HG02763 (cell line): Measurements from ENCODE around the gene EXD1.
A peak's percentile ranks its signal among the peaks of the same experiment; 100 is the strongest.

ENCODE experiments used
- ATAC-seq: cut with Tn5 transposase; IDR thresholded peaks from one replicate; pipeline ENCODE4 v1.9.1; 2021; ENCODE audit warnings: mild to moderate bottlenecking, moderate library complexity; ENCODE audit not compliant: unreplicated experiment

EXD1 gene

DNA sequence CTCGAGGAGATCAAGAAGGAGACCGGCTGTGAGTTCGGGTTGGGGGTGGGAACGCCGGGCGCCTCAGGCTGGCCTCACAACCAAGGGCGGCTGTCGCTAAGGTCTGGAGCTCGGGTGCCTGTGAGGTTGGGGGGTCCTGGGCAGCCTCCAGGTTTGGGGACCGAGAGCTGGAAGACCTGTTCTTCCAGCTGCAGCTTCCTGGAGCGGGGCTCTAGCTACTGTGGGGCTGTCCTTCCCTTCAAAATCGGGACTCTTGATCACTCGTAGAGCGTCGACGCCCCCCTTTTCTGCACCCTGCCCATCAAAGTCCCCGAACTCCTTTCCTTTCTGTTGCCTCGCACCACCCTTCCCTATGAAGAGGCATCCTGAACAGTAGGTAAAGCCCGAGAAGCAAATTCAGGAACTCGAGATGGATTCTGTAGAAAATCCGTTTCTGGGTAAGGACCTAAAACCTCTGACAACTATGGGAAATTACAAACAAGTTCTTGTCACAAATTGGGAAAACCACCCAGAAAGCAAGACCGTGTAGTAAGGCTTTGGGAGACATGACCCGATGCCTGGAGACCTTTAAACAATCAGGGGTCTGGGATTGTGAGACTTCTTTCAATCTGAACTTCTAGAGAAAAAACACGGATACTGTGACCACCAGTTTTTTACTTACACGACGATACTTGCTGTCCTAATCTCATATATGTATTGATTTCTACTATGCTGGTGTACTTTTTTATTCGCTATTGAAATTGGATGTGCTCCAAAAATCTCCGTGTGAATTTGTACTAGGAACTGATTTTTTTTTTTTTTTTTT lies 1.1 kb upstream of the EXD1 start:
- ATAC-seq, result peak; percentile 38

DNA sequence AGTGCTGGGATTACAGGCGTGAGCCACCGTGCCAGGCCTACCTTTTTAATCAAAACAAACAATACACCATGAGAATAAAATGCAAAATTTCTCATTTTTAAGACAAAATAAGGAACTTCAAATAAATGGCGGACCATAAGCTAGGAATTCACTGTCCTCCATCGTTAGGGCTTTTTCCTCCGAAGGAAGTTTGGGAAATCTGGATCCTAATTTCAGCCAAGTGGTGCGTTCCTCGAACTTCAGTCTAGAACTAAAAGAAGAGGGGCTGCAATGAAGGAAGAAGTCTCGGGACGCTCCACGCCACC lies 260 bp downstream of the EXD1 start:
- ATAC-seq, result no peak

DNA sequence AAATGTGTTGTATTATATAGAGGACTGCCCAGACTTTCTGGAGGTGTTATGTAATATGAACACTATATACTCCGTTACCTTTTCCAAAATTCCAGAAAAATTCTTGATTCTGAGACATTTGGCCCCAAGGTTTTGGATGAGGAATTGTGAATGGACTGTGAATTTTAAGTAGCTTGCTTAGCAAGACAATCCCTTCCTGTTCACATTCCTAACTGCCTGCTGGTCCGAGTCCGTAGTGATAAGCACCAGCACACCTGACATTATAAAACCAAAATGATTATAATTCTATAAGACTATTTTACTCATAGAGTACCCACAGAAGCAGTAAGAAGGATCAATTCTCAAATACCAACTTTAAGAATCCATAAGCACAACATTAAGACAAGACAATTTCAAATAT lies 11.2 kb downstream of the EXD1 start:
- no peak for ATAC-seq

DNA sequence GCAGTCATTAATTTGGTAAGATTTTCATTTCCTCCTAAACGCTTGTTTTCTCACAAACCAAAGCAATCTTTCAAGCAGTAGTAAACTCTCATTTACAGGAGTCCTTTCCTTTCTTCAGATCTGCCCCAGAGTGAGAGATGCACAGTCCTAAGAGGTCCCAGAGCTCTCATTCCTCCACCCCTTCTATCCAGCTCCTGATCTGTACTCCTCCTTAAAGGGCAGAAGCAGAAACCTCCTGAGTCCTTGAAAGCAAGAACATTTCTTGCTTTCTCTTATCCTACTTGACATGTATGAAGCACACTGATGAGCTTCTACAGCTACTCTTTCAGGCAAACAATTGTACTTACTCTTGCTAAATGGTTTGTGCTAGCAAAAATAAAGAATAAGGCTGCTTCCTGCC lies 11.7 kb downstream of the EXD1 start:
- no peak for ATAC-seq

DNA sequence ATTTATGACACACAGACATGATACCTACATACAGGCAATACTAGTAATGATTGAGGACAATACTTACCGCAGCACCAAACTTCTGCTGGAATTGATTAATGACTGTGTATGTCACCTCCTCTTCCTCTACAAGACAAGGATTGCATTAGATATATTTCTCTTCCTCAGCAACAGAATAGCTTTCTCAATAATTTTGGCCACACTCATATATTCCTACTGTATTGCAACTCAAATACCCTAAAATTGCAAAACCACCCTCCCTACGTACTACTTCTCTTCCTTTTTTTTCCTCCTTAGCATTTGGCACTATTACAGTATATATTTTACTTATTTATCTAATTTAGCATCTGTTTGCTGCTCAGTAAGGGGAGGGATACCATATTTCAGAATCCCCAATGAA lies 14.8 kb downstream of the EXD1 start:
- ATAC-seq, result no peak

DNA sequence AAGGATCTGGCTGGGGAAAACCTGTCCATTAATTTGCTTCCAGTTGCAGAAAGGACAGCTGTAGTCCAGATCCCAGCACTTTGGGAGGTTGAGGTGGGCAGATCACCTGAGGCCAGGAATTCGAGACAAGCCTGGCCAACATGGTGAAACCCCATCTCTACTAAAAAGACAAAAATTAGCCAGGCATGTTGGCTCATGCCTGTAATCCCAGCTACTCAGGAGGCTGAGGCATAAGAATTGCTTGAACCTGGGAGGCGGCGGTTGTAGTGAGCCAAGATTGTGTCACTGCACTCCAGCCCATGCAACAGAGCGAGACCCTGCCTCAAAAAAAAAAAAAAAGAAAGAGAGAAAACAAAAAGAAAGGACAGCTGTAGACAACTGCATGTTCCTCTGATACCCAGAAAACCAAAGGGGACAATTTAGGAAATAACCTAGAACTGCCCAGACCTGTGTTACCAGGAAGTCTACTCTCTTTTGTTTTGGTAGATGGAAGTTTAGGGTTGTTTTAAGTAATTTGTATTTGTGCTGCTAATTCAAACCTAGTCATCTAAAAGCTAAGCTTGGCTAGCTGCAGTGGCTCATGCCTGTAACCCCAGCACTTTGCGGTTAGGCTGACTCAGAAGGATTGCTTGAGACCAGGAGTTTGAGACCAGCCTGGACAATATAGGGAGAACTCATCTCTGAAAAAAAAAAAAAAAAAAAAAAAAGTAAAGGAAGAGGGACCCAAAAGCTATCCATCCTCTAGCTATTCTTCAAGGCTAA lies 22.7 kb downstream of the EXD1 start:
- no peak for ATAC-seq

DNA sequence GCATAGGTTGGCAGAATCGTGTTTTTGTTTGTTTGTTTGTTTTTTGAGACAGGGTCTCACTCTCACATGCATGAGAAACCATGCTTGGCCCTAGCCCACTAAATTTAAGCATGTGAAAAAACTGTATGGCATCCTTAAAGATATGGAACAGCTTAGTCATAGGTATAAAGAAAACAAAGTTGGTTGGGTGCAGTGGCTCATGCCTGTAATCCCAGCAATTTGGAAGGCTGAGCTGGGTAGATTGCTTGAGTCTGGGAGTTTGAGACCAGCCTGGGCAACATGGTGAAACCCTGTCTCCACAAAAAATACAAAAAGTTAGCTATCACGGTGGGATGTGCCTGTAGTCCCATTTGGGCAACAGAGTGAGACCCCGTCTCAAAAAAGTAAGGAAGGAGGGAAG lies 25.2 kb downstream of the EXD1 start:
- ATAC-seq, result no peak

DNA sequence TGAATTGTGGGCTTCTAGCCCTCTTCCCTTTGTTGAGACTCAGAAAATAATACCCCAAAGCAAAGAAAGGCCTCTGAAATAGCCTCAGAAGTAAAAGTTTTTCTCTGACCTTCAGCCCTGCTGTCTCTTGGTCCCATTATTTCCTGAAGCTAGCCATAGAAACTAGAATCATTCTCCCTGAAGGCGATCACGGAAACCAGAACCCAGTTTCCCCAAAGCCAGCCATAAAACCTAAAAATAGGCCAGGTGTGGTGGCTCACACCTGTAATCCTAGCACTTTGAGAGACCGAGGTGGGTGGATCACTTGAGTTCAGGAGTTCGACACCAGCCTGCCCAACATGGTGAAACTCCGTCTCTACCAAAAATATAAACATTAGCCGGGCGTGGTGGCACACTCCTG lies 27.2 kb downstream of the EXD1 start:
- ATAC-seq, result no peak

DNA sequence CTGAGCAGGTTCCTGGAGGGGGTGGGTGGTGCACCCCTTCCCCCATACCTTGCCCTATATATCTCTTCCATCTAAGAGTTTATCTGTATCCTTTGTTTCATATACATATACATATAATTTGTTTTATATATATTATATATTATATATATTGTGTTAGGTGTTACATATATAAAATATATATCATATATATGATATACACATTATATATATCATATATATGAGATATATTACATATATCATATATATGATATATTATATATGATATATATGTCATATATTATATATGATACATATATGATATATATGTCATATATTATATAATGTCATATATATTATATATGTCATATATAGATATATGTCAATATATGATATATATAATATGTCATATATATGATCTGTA lies 31.1 kb downstream of the EXD1 start:
- no peak for ATAC-seq

DNA sequence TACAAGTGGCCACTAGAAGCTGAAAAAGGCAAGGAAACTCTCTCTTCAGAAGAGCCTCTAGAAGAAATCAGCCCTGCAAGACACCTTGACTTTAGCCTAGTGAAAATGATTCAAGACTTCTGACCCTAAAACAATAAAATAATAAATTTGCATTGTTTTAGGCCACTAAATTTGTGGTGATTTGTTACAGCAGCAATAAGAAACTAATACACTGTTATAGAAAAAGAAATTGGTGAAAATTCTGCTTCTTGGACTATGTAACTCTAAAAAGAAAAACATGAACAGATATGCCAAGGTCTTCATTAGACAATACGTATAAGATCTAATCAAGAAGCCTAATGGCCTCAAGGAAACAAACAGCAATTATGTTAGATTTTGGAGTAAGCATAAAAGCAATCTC lies 36.1 kb downstream of the EXD1 start:
- no peak for ATAC-seq

DNA sequence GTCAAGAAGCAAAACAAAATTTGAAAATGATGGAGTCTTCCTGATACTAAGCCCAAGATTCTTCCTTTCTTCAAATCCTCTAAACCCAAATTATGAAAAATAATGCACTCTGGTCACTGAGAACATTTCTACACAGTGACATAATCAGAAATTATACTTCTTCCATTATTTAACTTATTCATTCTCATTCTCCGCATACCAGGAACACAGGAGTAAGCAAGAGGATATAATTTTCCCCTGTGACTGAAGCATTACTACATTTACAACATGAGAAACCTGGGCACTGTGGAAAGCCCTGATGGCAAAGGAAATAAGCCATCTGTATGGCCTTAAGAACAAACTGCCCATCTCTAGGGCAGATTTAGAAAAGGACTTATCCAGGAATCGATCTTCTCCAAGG lies 47.0 kb downstream of the EXD1 start:
- no peak for ATAC-seq

DNA sequence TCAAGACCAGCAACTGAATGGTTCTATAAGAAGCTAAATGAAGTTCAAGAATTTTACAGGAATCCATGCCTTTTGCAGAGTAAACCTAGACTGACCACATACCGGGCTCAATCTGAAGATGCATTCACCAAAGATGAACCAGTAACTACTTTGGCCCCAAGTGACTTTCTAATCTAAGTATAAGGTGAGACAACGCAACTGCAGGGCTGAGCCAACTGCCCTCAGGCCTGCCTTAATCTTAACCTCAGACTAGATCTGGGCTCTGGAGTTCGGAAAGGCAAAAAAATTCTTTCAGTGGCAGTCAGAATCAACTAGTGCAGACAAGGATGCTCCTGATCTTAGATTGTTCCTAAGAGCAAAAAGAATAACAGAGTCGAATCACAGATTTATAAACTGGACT lies 48.3 kb downstream of the EXD1 start:
- no peak for ATAC-seq

DNA sequence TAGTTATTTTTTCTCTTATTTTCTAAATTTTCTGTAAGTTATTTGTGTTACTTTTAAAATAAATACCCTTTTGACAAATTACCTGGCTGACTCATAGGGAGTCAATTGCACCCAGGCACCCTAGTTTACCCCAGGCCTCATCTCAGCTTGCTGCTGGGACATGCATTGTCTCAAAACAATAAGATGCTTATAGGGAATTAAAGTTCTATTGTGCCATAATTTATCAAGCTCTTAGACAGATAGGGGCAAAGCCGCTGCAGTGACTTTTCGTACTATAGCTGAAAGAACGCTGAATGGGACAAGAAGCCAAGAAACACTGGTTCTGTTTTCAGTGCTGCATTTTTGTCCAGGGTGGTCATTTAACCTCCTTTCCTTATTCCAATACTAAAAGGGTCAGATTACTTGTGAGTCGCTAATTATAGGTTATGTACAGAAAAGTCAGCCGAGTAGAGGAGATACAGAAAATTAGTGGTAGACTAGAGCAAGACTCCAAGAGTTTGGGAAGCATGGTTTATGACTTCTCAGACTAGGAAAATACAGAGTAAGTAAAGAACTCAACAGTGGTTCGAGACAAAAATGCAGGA lies 50.3 kb downstream of the EXD1 start:
- no peak for ATAC-seq

DNA sequence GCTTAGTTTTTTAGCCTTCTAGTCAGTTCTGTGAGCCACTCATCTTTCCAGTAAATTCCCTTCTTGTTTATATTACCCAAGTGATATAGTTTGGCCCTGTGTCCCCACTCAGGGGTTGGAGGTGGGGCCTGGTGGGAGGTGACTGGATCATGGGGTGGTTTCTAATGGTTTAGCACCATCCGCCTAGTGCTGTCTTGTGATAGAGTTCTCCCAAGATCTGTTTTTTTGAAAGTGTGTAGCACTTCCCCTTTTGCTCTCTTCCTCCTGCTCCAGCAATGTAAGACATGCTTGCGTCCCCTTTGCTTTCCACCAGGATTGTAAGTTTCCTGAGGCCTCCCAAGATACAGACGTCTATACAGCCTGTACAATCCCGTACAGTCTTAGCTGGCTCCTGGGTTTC lies 60.8 kb downstream of the EXD1 start:
- ATAC-seq, result no peak

DNA sequence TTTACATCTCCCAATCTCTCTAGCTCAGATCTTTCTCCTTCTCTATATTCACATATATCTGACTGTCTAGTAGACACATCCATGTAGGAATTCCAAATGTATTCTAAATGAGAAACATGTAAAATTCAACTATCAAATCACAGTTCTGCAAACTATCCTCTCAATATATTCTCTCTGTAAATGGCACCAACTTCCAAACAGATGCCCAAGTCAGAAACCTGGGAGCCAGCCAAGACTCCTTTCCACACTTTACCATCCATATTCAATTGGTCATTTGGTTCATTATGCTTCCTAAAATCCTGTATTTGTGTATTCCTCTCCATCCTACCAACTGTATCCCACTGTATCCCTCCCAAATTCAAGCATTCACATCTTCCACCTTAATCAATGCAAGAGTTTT lies 61.5 kb downstream of the EXD1 start:
- ATAC-seq, result no peak

DNA sequence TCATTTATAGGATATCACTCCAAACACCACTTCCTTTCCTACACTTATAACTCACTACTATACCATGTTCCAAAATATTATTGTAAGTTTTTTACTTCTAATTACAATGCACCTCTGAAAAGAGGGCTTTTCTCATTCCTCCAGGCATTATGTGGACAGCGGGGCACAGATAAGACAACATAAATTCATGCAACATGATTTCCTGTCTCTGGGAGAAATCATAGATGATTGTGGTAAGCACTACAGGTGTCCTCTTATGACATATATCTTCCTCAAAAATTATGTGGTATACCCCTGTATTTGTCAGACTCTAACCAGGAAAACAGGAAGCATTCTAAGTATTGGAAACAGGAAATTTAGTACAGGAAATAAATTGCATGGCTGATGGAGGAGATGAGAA lies 68.8 kb downstream of the EXD1 start:
- no peak for ATAC-seq

DNA sequence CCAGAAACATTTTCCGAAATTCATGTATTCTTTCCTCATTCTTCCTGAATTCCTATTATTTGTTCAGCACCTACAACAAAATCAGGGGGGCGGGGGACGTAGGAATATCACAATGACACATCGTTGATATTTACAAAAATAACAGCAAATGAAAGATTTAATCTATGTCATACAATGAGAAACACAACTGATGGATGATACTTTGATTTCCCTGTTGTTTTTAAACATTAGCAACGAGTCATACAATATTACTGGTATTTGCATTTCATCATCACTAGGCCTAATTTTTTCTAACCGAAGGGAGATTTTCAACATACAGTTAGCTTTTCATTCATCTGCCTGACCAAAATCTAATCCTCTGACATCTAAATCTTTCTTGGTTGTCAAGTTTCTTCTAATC lies 69.2 kb downstream of the EXD1 start:
- ATAC-seq, result no peak

DNA sequence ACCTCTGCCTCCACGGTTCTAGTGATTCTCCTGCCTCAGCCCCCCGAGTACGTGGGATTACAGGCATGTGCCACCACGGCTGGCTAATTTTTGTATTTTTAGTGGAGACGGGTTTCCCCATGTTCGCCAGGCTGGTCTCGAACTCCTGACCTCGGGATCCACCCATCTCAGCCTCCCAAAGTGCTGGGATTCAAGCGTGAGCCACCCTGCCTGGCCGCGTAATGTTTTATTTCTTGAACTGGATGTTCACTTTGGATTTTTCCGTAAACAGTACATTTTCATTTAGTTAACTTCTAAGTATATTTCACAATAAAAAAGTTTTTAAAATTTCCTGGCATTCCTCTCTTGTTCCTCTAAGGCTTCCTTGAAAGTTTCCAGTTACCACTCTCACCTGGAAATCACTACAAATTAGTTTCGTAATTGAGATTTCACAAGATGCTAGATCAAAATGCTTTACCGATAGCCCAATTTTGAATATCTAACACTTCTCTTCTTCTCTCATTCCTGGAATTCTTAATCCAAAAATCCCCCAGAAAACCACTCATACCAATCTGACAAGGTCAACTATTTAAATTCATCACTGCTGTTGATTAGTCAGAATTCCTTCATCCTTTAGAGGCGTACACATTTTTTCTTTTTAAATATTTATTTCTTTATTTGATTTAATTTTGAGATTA lies 69.8 kb downstream of the EXD1 start:
- no peak for ATAC-seq

DNA sequence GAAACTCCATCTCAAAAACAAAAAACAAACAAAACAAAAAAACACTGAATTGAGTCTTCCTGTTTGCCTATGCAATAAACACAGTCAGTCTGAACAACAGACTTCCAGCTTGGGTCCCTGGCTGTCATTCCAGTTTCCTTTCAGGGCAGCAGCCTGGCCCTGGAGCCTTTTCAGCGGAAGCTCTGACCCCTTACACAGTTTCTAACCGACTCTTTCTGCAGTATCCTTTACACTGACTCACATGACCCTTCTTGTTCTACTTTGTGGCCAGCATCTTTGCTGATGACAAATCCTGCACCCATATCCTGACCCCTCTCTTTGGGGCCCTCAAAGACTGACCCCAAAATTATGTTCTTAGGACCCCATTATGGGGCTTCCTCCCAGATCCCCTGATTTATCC lies 76.1 kb downstream of the EXD1 start:
- ATAC-seq, result no peak

DNA sequence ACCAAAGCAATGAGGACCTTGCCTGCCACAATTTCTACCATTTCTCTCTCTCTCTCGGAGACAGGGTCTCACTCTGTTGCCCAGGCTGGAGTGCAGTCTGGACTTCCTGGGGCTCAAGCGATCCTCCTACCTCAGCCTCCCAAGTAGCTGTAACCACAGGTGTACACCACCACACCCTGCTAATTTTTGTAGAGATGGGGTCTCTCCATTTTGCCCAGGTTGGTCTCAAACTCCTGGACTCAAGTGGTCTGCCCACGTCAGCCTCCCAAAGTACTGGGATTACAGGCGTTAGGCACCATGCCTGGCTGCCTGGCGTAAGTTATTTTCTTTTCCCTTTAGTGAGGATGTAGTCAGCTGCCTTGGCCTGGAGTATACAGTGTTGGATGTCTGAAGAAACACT lies 76.8 kb downstream of the EXD1 start:
- no peak for ATAC-seq

DNA sequence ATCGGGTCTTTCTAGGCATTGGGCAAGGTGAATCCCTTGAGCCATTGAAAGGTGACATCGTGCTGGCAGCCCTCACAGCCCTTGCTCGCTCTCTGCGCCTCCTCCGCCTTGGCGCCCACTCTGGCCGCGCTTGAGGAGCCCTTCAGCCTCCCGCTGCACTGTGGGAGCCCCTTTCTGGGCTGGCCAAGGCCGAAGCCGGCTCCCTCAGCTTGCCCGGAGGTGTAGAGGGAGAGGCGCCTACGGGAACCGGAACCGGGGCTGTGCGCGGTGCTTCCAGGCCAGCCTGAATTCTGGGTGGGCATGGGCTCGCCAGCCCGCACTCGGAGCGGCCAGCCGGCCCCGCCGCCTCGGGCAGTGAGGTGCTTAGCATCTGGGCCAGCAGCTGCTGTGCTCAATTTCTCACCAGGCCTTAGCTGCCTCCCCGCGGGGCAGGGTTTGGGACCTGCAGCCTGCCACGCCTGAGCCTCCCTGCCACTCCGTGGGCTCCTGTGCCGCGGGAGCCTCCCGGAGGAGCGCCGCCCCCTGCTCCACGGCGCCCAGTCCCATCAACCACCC lies 79.0 kb downstream of the EXD1 start:
- no peak for ATAC-seq

DNA sequence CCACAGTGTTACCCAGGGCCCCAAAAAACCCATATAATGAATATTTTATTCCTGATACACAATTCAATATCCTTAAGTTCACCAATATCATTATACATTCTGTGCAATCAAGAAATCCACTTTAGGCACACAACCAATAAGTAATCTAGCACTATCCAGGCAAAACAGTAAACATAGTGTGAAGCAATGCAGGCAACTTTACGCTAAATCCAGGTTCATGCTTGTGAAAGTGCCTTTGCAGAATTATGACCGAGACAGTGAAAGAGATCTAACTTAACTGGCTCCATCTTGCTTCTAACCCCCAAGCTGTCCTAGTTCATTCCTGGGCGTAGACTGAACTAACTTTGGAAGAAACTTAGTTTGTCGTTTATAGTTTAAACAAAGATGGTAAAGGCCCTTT lies 80.3 kb downstream of the EXD1 start:
- ATAC-seq, result no peak
